GM20431 (cell line): ENCODE measurements around the gene WDR91.
"Not testable (repeated sequence)": the region's sequence is repeated elsewhere in the genome, so short reads cannot be mapped to it uniquely, and the experiment has no call there.

Experiments used
- in situ Hi-C: fragments of 300-500 bp; cut with MseI, MboI; formaldehyde crosslinking; loops from one replicate; pipeline ENCODE4 v1.15.0; 2020; ENCODE audit warnings: low sequenced_read_pairs; ENCODE audit not compliant: unreplicated experiment

Gene WDR91

DNA sequence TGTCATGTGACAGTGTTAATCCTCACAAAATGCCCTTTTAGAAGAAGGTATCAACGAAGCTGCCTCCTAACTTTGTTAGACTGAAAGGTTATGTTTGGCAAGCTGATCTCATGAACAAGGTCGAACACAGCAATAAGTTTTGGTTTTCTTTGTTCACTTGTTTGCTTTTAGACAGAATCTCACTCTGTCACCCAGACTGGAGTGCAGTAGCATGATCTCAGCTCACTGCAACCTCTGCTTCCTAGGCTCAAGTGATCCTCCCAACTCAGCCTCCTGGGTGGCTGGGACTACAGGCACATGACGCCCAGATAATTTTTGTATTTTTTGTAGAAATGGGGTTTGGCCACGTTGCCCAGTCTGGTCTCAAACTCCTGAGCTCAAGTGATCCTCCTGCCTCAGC is 23.4 kb upstream of the WDR91 start:
- in situ Hi-C loops, result no loop called here

DNA sequence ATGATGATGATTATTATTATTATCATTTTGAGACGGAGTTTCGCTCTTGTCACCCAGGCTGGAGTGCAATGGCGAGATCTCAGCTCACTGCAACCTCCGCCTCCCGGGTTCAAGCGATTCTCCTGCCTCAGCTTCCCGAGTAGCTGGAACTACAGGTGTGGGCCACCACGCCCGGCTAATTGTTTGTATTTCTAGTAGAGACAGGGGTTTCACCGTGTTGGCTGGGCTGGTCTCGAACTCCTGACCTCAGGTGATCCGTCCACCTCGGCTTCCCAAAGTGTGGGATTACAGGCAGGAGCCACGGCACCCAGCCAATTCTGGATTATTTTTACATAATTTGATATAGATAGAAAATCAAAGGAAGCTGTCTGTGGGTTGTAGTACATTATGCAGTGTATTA is 22.8 kb upstream of the WDR91 start:
- in situ Hi-C loops, result not testable (repeated sequence)

DNA sequence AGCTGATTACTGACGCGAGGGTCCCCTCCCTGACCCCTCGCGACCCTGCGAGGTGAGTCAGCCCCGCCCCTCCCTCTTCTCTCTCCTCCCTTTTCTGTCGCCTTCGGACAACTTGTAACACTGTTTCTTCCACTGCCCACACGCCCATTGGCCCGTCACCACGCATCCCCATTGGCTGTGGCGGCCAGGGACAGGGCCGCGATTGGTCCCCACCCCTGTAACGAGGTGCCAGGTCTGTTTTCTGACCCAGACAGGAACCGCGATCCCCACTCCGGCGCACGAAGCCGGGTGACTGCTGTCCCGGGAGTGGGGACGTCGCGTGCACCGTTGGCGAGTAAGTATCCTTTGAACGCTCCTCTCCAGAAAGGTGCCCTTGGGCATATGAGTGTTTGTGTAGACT is 22.2 kb upstream of the WDR91 start, which contains the start of gene STRA8:
Gene STRA8 (plus strand): TSS at position 269 of the 400 bp plus-strand sequence. CDS start 6,687 bp downstream, outside the sequence.
- in situ Hi-C loops, result no loop called here

DNA sequence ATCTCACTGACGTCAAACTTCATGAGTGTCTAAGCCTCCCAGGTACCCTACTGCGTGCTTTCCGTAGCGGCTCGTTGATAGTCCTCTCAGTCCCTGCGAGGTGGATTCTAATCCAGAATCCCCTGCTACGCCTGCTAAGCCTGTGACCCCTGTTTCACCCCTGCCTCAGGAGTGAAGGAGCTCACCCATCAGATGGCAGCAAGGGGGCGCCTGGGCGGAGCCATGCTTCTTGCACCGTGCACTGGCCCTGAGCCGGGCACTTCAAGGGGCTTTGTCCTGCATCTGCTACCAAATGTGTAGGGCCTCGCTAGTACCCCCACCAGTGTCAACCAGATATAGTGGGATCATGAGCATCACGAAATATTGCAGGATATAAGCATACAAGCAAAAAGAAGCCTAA is 21.4 kb upstream of the WDR91 start:
- in situ Hi-C loops, result no loop called here

DNA sequence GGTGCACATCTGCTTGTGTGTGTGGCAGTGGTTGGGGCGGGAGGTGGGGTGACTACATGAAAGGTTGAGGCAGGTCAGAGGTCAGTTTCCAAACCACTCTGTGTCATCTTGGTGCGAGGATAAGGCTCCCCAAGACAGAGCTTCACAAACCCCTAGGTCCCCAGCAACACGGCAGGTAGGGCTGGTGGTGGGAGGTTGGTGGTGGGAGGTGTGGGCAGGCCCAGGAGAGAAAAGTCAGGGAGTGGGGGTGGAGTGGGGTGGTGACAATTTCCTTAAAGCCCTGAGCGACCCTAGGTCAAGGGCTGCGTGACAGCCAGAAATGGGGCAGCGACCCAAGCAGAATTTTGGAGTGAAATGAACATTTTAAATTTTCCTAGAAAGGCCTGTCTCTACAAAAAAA is 20.8 kb upstream of the WDR91 start:
- in situ Hi-C loops, result no loop called here

DNA sequence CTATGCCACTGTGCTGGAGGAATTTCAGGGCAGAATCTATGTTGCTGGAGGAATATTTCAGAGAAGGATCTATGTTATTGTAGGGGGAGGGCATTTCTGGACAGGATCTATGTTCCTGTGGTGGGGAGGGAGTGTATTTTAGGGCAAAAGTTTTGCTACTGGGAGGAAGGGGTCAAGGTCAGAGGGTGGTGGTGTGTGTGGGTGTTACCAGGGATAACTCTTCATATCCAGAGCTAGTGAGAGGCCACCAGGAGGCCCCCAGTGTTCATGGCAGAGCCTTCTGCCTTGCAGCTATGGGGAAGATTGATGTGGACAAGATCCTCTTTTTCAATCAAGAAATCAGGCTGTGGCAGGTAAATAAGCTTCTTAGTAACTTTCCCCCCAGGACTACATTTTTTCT is 20.4 kb upstream of the WDR91 start:
- in situ Hi-C loops, result no loop called here

DNA sequence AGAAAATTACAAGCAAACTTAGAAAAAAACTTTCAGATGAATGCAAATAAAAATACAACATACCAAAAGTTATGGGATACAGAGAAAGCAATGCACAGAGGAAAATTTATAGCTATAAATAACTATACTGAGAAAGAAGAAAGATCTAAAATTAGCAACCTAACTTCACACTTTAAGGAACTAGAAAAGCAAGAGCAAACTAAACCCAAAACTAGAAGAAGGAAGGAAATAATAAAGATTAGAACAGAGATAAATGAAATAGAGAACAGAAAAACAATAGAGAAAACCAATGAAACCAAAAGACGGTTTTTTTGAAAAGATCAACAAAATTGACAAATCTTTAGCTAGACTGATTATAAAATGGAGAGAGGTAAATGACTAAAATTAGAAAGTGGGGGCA is 12.7 kb upstream of the WDR91 start:
- in situ Hi-C loops, result no loop called here

DNA sequence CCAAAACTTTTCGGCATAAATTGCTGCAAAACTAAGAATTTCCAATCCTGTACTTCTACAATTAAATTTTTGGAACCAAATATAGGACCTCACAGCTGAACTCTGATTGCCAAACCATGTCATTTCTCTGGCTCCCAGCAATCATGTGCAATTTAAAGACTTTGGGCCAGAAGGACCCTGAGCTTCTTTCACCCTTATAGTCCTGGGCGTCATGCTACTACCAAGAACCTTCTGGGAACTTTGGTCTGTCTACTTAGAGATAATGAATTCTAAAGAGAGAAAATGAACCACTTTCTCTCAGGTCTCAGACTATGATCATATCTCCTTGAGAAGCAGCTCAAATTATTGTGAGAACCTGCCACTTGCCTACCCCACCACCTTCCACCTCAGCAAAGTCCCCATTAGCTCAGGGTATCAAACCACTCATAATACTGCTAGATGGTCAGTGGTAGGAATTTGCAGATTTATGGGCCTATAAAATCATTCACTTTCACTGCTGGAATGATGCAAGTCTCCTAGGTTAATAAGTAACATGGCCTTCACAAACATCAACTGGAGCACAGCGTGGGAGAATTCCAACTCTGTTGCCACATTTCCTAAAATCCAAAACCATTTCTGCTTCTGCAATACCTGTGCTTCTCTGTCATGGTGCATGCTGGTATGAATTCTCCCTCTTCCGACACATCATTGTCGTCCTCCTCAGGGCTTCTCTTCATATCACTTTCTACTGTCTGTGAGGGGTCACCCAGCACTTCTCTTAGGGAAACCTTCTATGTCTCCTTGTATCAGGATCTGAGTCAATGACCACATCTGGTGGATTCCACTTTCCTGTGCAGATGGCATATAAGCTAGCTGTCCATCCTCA is 6.6 kb upstream of the WDR91 start:
- in situ Hi-C loops, result no loop called here

DNA sequence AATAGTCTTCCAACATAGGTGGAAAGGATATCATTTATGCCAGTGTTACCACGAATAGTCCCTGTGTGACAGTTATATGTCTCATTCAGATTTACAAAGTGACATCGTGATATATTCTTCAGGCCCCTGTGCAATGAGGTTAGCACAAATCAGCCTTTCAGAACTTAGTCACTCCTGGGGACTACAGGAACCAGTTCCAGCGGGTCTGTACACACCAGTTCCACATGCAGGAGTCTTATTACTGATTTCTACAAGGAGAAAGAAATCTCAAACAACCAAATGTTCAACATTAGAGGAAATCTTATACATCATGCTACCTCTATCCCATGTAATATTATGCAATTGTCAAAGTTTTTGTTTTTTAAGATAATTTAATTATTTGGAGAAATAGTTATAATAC is 4.4 kb upstream of the WDR91 start:
- in situ Hi-C loops, result no loop called here

DNA sequence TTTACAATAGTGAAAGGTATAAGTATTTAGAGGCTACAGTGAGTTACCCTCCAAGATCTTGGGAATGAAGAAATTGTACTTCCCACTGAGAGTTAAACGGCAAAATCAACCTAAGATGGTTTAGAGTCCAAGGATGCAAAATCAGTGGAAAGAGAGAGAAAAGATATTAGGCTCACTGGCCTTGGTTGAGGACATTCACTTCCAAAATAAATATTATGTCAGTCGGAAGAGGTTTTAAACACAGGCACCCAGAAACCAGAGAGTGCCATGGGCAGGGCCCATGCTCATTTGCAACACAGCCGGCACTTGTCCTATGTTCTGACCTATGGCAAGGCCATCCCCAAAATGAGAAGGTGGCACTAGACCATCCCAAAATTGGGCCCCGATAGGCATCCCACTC is 3.9 kb upstream of the WDR91 start:
- in situ Hi-C loops, result no loop called here

DNA sequence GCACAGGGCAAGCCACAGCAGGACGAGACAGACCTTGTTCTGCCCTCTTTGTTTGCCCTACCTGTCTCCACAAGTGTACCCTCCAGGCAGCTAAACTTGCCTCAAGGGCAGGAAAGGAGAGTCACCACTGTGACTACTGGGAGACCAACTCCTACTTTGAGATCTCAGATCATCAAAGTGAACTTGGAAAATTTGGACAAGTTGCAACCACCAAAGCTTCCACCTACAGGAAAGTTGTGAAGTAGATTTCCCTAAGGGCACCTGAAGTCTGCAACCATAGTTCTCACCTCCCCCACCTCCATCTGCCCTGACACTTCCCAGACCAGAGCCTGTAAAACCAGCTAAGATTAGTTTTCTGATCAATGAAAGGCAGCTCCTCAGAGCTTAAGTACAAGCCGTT is 2.5 kb upstream of the WDR91 start:
- in situ Hi-C loops, result no loop called here

DNA sequence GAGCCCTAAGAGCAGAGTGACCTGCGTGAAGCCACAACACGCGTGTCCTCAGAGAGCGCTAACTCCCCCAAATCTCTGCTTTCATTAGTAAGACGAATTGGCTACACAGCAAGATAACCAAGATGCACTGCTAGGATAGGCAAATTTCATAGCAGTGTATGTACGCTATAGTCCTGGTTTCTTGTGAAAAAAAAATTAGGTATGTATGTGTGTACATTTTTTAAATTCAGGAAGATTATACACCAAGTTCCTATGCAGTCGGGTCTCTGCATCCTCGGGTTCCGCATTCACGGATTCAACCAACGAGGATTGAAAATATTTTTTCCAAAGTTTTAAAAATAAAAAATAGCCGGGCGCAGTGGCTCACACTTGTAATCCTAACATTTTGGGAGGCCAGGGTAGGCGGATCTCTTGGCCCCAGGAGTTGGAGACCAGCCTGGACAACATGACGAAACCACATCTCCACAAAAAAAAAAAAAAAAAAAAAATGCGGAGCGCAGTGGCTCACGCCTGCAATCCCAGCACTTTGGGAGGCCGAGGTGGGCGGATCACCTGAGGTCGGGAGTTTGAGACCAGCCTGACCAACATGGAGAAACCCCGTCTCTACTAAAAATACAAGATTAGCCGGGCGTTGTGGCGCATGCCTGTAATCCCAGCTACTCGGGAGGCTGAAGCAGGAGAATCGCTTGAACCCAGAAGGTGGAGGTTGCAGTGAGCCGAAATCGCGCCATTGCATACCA is 790 bp upstream of the WDR91 start:
- in situ Hi-C loops, result not testable (repeated sequence)

DNA sequence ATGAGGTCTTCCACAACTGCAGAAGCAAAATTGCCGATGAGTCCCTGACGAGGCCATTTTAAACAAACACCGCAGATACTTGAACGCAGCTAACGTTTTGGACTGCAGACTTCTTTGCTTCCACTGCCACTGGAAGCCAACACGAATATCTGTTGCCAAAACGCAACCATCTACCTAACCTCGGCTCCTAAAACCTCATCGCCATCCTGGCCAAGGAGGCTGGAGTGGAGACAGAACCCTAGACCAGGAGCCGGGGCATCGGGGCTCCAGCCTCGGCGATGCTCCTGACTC is 493 bp downstream of the WDR91 start:
- in situ Hi-C loops, result no loop called here

DNA sequence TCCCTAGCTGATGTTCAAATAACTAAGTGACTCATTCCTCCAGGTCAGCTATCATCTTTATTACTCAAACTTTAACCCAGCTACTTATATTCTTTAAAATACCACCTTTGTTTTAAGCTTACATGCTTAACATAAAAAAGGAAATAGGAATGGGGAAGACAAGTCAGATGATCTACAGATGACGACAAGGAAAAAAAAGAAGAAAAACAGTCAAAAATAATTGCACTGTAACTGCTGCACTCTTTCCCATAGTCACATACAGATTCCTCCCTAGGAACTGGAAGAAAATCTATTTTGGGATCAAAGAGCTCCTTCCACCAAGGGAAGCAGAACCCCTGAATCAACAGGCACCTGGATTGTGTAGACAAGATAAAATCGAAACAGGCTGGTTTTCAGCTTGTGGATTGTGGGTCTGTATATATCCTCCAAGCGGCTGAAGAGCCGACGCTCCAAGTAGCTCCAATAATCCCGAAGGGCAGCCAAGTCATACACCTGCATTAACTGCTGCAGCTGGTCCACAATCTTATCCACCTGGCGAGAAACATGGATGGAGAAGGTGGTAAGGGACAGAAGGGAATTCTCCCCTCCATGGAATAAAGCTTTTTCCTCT is 2.0 kb downstream of the WDR91 start:
- in situ Hi-C loops, result no loop called here

DNA sequence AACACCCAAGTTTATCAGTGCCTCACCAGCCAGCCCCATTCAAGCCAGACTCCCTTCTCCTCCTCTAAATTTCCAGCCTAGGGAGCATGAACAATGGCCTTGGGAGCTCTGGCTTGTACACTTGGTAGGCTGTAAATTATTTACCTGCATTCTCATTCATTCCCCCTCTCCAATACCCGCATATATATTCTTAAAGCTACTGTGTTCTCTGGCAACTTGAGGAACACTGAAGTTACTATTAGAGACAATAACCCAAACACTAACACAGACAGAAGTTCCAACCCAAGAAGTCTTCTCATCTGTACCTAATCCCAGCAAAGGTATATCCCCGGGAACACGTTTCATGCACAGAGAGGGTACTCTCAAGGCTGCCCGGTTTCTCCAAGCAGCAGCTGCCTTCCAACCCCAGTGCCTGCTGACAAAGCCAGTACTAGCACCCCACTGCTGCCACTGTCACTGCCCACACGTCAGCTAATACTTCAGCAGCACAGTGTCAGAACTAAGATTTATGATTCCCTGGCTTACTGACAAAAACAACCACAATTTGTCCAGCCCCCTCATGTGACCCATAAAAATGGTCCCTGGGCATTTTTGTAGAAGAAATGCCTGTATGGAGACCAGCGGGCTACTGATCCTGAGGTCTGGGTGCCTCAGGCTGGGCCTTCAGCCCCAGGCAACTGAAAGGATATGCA is 3.1 kb downstream of the WDR91 start:
- in situ Hi-C loops, result no loop called here

DNA sequence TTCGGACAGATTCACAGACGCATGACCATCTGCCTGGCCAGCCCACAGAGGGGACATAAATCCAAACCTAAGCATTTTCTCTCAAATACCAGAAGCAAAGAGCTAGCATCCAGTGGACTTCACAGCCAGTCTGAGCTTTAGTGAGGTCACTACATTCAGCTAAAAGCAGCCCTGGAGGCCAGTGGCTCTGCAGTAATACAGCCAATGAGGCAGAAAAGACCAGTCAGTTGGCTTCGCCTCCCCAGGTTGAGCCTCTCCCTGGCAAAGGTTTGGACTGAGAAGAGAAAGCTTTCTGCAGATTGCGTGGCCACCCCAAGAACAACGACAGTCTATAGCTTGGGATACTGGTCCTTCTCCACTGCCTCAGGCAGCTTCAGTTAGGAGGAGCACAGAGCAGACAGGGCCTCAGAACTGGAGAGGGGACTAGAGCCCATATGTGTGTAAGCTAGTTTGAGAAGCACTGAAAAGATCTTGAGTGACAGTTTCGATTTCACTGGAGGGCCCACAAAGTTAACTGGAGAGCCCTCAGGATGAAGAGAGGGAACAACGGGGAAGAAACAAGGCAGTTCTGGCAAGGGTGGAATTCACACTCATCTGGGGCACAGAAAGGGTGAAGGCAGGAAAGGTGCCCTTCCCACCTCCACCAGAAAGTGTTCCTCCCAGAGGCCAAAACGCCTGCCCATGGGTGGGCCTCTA is 3.8 kb downstream of the WDR91 start:
- in situ Hi-C loops, result no loop called here

DNA sequence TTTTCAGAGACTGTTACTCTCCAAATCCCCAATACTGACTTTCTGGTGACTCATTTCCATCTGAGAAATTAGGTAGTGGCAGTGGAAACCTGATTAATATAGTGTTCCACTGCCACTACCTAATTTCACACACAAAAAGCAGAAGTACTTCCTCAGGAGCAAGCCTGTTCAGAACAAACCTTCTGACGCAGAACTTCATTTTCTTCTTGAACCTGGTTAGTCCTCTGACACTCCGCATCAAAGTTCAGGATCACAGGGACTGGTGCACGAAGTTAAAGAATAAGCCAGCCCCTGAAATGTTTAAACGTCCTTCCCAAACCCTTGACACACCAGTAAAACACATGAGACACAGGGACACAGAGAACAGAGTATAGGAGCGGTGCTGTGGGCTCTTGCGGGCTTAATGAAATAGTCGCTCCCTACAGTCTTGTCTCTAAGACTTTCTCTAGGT is 4.4 kb downstream of the WDR91 start:
- in situ Hi-C loops, result no loop called here

DNA sequence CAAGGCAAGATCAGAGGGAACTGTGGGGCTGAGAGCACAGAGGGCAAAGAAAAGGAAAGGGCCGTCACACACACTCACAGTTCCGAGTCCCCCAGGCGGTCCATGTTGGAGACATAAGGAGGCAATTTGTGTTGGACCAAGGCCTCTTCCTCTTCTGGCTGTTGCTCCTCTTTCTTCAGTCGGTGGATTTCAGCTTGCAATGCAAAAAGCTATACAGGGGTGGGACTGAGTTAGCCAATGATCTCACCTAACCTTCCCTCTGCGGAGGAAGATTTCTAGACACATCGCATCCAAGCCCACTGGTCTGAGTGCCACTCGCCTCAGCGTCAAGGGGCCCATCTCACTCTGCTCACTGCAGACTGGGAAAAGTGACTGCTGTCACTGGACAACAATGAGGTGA is 5.5 kb downstream of the WDR91 start:
- in situ Hi-C loops, result no loop called here

DNA sequence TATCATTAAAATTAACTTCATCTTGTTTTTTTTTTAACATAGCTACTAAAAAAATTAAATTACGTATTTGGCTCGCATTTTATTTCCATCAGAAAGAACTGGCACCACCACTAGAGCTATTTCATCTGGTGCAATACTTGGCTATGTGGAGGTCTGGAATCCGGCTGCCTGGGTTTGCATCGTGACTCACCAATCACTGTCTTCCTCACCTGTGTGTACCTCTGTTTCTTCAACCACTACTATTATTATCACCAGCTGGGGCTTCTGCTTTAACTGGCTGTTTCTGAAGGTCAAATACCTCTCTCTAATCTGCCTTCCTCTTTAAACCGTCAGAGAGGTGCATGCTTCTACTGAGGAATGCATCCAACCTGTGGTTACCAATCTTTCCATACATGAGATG is 6.5 kb downstream of the WDR91 start:
- in situ Hi-C loops, result no loop called here

DNA sequence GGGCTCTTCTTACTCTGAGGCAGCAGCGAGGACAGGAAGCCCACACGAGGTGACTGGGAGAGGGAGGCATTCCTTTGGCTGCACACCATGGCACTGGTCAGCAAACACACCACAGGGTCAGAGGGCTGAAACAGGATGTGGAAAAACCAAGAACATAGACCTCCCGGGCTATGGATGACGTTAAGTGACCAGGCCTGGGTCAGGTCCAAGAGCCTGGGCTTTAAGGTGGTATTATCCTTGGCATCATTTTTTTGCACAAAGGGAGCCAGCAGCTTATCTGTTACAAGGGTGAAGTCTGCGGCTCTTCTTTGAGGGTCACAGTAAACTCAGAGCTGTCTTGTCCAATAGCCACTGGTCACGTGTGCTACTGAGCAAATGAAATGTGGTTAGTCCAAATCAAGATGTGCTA is 7.0 kb downstream of the WDR91 start:
- in situ Hi-C loops, result no loop called here
